Astrocyte of the spinal cord (primary cell): ENCODE results near the gene CAMTA1.

ENCODE experiments used
- DNase-seq: peaks from one replicate; pipeline ENCODE4 v3.0.0; 2011; ENCODE audit warnings: low read depth, low spot score
- H3K4me3 ChIP-seq: 2 replicates; pipeline ENCODE4 v1.5.1; 2011; ENCODE audit warnings: low read depth, mild to moderate bottlenecking, low read length, moderate library complexity
- CTCF ChIP-seq: IDR thresholded peaks from 2 replicates; pipeline ENCODE4 v1.5.1; 2012; ENCODE audit warnings: low read depth, mild to moderate bottlenecking, low read length, inconsistent platforms
- in situ Hi-C: cut with HindIII; loops from 2 replicates; pipeline ENCODE4 v1.10.0; 2017; ENCODE audit warnings: low sequenced_read_pairs

CAMTA1 gene

GRCh38 chr1:7438921-7439655, 653.8 kb downstream of the CAMTA1 start:
- no peak overlapping the region for H3K4me3 ChIP-seq
- in situ Hi-C loops = no loop called here
- TF ChIP-seq CTCF = no peak
- DNase-seq = no peak

GRCh38 chr1:7440154-7440553, 654.9 kb downstream of the CAMTA1 start:
- in situ Hi-C loops = no loop called here
- no peak for DNase-seq
- TF ChIP-seq CTCF = no peak
- no peak overlapping the region for H3K4me3 ChIP-seq

- in situ Hi-C loops = no loop called here
- no peak overlapping the region for H3K4me3 ChIP-seq
- DNase-seq = no peak
- TF ChIP-seq CTCF = no peak
Observed at GRCh38 chr1:7441143-7441841, 656.0 kb downstream of the CAMTA1 start.

GRCh38 chr1:7442036-7442435, 656.8 kb downstream of the CAMTA1 start:
- no peak for TF ChIP-seq CTCF
- in situ Hi-C loops = no loop called here
- DNase-seq = no peak
- no peak overlapping the region for H3K4me3 ChIP-seq

GRCh38 chr1:7442918-7443317, 657.7 kb downstream of the CAMTA1 start:
- no peak for DNase-seq
- in situ Hi-C loops = no loop called here
- no peak for TF ChIP-seq CTCF
- no peak overlapping the region for H3K4me3 ChIP-seq

- in situ Hi-C loops = no loop called here
- no peak overlapping the region for H3K4me3 ChIP-seq
- no peak for TF ChIP-seq CTCF
- no peak for DNase-seq
Observed at GRCh38 chr1:7444363-7444762, 659.1 kb downstream of the CAMTA1 start.
